Measurements from ENCODE around the gene EBPL. TPM values are rescaled to one million over a fixed set of nuclear protein-coding genes. Genes with fewer than 3 reads are reported as not detected.
A peak's percentile ranks its signal among the peaks of the same experiment; 100 is the strongest.

The EBPL gene
- 10 to 100 TPM; 30.7 to 72.1 TPM for total RNA-seq

DNA sequence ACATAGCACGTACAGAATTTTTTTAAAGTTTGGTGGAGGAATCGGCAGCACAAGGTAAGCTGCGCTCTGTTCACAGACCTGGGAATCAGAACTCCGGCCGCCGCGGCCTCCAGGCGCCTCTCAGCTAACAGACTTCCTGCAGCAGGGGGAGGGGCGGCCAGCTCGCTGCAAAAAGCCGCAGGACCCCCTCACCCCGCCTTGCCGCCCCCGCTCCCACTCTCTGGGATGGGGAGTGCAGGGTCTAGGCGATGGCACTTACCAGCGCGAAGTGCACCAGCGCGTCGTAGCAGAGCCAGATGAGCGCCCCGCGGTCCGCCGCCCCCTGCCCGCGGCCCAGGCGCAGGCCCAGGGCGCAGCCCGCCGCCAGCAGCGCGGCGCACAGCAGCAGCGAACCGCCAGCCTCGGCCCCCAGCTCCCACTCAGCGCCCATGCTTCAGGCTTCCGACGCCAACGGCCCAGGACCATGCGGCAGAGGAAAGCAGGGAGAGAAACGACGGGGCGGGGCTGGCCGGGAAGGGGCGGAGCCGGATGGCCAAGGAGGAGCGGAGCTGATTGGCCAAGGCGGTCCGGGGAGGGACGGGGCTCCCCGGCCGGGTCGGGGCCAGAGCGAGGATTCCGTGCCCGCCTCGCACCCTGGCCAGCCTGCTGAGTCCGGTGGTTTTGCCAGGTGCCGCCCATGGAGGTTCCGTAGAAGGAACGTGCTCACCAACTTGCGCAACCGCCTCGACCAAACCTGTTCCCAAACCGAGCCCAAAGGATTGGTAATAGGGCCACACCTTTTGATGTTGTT lies at the start of gene EBPL:
Gene EBPL, minus strand, starts transcription at position 492 of the 790 bp plus-strand sequence. Its CDS starts 62 bp downstream, at position 430.
- Histone ChIP-seq H3K36me3 (replicated peaks in 1 of 2; ENCODE audit: insufficient read depth in 1 of 2, low read depth in 2 of 2) (peaks cover 0 to under 1% of the 10 kb centered on the region in 2 donors), H3K27ac (peak within 1 kb of the TSS; percentile 88 to 92 (median 90)), H3K4me3 (peak within 1 kb of the TSS; percentile 34 to 63), H3K4me1 (peaks cover 17% of the 10 kb centered on the region), H3K9me3 (no peaks in the 10 kb centered on the region), H3K27me3 (no peaks in the 10 kb centered on the region)
- TF ChIP-seq, protein P1, sequence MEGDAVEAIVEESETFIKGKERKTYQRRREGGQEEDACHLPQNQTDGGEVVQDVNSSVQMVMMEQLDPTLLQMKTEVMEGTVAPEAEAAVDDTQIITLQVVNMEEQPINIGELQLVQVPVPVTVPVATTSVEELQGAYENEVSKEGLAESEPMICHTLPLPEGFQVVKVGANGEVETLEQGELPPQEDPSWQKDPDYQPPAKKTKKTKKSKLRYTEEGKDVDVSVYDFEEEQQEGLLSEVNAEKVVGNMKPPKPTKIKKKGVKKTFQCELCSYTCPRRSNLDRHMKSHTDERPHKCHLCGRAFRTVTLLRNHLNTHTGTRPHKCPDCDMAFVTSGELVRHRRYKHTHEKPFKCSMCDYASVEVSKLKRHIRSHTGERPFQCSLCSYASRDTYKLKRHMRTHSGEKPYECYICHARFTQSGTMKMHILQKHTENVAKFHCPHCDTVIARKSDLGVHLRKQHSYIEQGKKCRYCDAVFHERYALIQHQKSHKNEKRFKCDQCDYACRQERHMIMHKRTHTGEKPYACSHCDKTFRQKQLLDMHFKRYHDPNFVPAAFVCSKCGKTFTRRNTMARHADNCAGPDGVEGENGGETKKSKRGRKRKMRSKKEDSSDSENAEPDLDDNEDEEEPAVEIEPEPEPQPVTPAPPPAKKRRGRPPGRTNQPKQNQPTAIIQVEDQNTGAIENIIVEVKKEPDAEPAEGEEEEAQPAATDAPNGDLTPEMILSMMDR (IDR thresholded peaks at IDR 0.05) = no peak
- peak; percentile 33 to 69 (median 54) for TF ChIP-seq POLR2A (IDR thresholded peaks at IDR 0.05)
- intact Hi-C loops (cut with DNase I) = no loop called here
- whole genome bisulfite sequencing, 2 donors = 0% methylated on average over 6 to 67 of the region's 67 CpGs
- ATAC-seq = peak; percentile 95
- DNase-seq = peak; percentile 92 to 96 (median 94)

- Histone ChIP-seq H3K9me3 (no peaks in the 10 kb centered on the region), H3K4me1 (peaks cover 16% of the 10 kb centered on the region), H3K4me3 (no peak overlapping the region), H3K27ac (no peak overlapping the region), H3K36me3 (replicated peaks in 1 of 2; ENCODE audit: insufficient read depth in 1 of 2, low read depth in 2 of 2) (no peaks in the 10 kb centered on the region), H3K27me3 (no peaks in the 10 kb centered on the region)
- TF ChIP-seq POLR2A (IDR thresholded peaks at IDR 0.05) = no peak
- TF ChIP-seq, protein P1 (IDR thresholded peaks at IDR 0.05) = no peak
- DNase-seq (no peak), ATAC-seq (no peak)
- 87 to 90% methylated on average over 2 of the region's 2 CpGs for WGBS, 2 donors
- intact Hi-C loops (cut with DNase I) = no loop called here
These were observed 49.6 kb upstream of the EBPL start for GRCh38 chr13:49740870-49741269.

- no peak for DNase-seq
- Histone ChIP-seq H3K4me3 (no peak overlapping the region), H3K4me1 (peaks cover 16% of the 10 kb centered on the region), H3K27ac (peak overlapping the region in 1 of 4 donors; percentile 8), H3K27me3 (no peaks in the 10 kb centered on the region), H3K36me3 (replicated peaks in 1 of 2; ENCODE audit: insufficient read depth in 1 of 2, low read depth in 2 of 2) (no peaks in the 10 kb centered on the region), H3K9me3 (no peaks in the 10 kb centered on the region)
- intact Hi-C loops (cut with DNase I) = no loop called here
- no peak for ATAC-seq
- 31 to 33% methylated on average over 5 of the region's 5 CpGs for WGBS, 2 donors
- no peak for TF ChIP-seq POLR2A (IDR thresholded peaks at IDR 0.05)
- TF ChIP-seq, protein P1 (IDR thresholded peaks at IDR 0.05) = no peak
These were observed 48.4 kb upstream of the EBPL start for GRCh38 chr13:49739498-49740187.

GRCh38 chr13:49733181-49733951 lies 42.1 kb upstream of the EBPL start:
- peak in 3 of 4 donors; percentile 21 to 38 (median 37) for DNase-seq

More at GRCh38 chr13:49733181-49733951, 42.1 kb upstream of the EBPL start:
- intact Hi-C loops (cut with DNase I) = no loop called here
- Histone ChIP-seq H3K27ac (peak overlapping the region in 2 of 4 donors; percentile 27 to 61), H3K4me1 (peaks cover 24% of the 10 kb centered on the region), H3K9me3 (no peaks in the 10 kb centered on the region), H3K36me3 (replicated peaks in 1 of 2; ENCODE audit: insufficient read depth in 1 of 2, low read depth in 2 of 2) (no peaks in the 10 kb centered on the region), H3K27me3 (no peaks in the 10 kb centered on the region), H3K4me3 (no peak overlapping the region)
- 69 to 87% methylated on average over 12 of the region's 12 CpGs for whole genome bisulfite sequencing, 2 donors
- ATAC-seq = peak; percentile 89
- no peak for TF ChIP-seq POLR2A (IDR thresholded peaks at IDR 0.05)
- TF ChIP-seq, protein P1 (IDR thresholded peaks at IDR 0.05) = no peak
